H1 (cell line): ENCODE measurements around the gene PAIP2B. TPM values are rescaled to one million over a fixed set of nuclear protein-coding genes. Genes with fewer than 3 reads are reported as not detected.

Experiments
- CTCF ChIA-PET: fragments of 300-600 bp; sonication (Branson Sonifier 250); formaldehyde crosslinking; loops from one replicate; lab custom pipeline; 2021; ENCODE audit not compliant: partially characterized antibody; lab: Charles Lee
- POLR2A ChIA-PET: fragments of 300-600 bp; sonication (Branson Sonifier 250); formaldehyde crosslinking; loops from one replicate; lab custom pipeline; 2021; ENCODE audit warnings: inconsistent platforms; ENCODE audit not compliant: partially characterized antibody; lab: Charles Lee
- DNase-seq, 2 experiments: peaks; one replicate each; pipeline versions ENCODE4 v3.0.0 to v3.0.0-alpha.2; 2010 to 2022; ENCODE audit warnings: low spot score in 2 of 2, low read depth in 1 of 2, mixed read lengths in 1 of 2
- FAIRE-seq: peaks from 2 replicates; lab custom pipeline; 2011; peaks lifted over from hg19 to GRCh38; lab: Jason Lieb, UNC
- H2AFZ ChIP-seq: 2 replicates; pipeline ENCODE4 v1.8.1; 2012; ENCODE audit warnings: low read length, inconsistent platforms
- H2AK5ac ChIP-seq: 2 replicates; pipeline ENCODE4 v1.6.1; 2013; ENCODE audit warnings: low read depth, low read length
- H2BK120ac ChIP-seq: replicated peaks from 2 replicates; pipeline ENCODE3; 2013; ENCODE audit warnings: low read depth, low read length, inconsistent platforms
- H2BK12ac ChIP-seq: 2 replicates; pipeline ENCODE4 v1.6.1; 2013; ENCODE audit warnings: low read depth, low read length
- H2BK15ac ChIP-seq: 2 replicates; pipeline ENCODE4 v1.6.1; 2013; ENCODE audit warnings: low read length
- H2BK20ac ChIP-seq: 2 replicates; pipeline ENCODE4 v1.6.1; 2013; ENCODE audit warnings: low read length
- H2BK5ac ChIP-seq: 2 replicates; pipeline ENCODE4 v1.6.1; 2013; ENCODE audit warnings: low read depth, low read length
- H3K14ac ChIP-seq: 2 replicates; pipeline ENCODE4 v1.6.1; 2013; ENCODE audit warnings: inconsistent platforms; ENCODE audit not compliant: insufficient read length
- H3K18ac ChIP-seq: 2 replicates; pipeline ENCODE4 v1.6.1; 2013; ENCODE audit warnings: low read length; ENCODE audit errors: extremely low read depth
- H3K23ac ChIP-seq: 2 replicates; pipeline ENCODE4 v1.6.1; 2013; ENCODE audit warnings: inconsistent platforms; ENCODE audit not compliant: insufficient read length
- H3K23me2 ChIP-seq: 2 replicates; pipeline ENCODE4 v1.6.1; 2013; ENCODE audit warnings: low read depth, low read length
- H3K27ac ChIP-seq: 2 replicates; pipeline ENCODE4 v1.6.1; 2011; ENCODE audit warnings: low read depth, low read length, inconsistent platforms
- H3K27me3 ChIP-seq, 4 experiments: replicated peaks in 1 of 4; 1 replicate in 1 of 4; 2 replicates in 3 of 4; pipeline versions ENCODE4 v1.6.1 to v1.8.1; 2011 to 2013; ENCODE audit warnings: low read length in 3 of 4, mild to moderate bottlenecking in 3 of 4, inconsistent platforms in 2 of 4, mixed read lengths in 2 of 4, moderate library complexity in 1 of 4; ENCODE audit not compliant: control insufficient read depth in 3 of 4, insufficient read depth in 3 of 4; ENCODE audit errors: extremely low read depth in 1 of 4
- H3K36me3 ChIP-seq, 4 experiments: 2 replicates each; pipeline versions ENCODE4 v1.6.1 to v1.8.1; 2011 to 2013; ENCODE audit warnings: mild to moderate bottlenecking in 4 of 4, low read length in 3 of 4, moderate library complexity in 2 of 4, control low read depth in 1 of 4, inconsistent platforms in 1 of 4; ENCODE audit not compliant: insufficient read depth in 4 of 4, control insufficient read depth in 2 of 4
- H3K4ac ChIP-seq: replicated peaks from 2 replicates; pipeline ENCODE3; 2013; ENCODE audit warnings: low read length, low read depth, mixed read lengths, inconsistent platforms; ENCODE audit not compliant: insufficient read length
- H3K4me1 ChIP-seq, 4 experiments: replicated peaks in 1 of 4; 1 replicate in 1 of 4; 2 replicates in 3 of 4; pipeline versions ENCODE4 v1.6.1 to v1.8.1; 2011 to 2013; ENCODE audit warnings: low read length in 3 of 4, inconsistent platforms in 2 of 4, mixed read lengths in 1 of 4; ENCODE audit not compliant: insufficient read depth in 4 of 4, control insufficient read depth in 3 of 4
- H3K4me2 ChIP-seq, 2 experiments: 2 replicates each; pipeline versions ENCODE4 v1.6.1 to v1.8.1; 2011 to 2013; ENCODE audit warnings: low read depth in 2 of 2, low read length in 2 of 2, control low read depth in 1 of 2, inconsistent platforms in 1 of 2, mild to moderate bottlenecking in 1 of 2; ENCODE audit not compliant: insufficient read depth in 1 of 2
- H3K4me3 ChIP-seq, 4 experiments: fragments of 200-600, 300-600 bp in 1 of 4; sonication (generic), shearing (Covaris generic), sonication (Bioruptor Twin) in 1 of 4; 2 replicates each; pipeline versions ENCODE4 v1.5.1 to v1.8.1; 2011 to 2016; ENCODE audit warnings: low read length in 4 of 4, low read depth in 3 of 4, control low read depth in 2 of 4, inconsistent platforms in 2 of 4, mild to moderate bottlenecking in 2 of 4, mixed read lengths in 1 of 4, moderate library complexity in 1 of 4; ENCODE audit not compliant: insufficient read depth in 2 of 4; ENCODE audit errors: extremely low read depth in 1 of 4
- H3K56ac ChIP-seq: replicated peaks from 2 replicates; pipeline ENCODE3; 2013; ENCODE audit warnings: low read depth, mild to moderate bottlenecking, mixed read lengths, low read length, inconsistent platforms; ENCODE audit not compliant: insufficient read length
- H3K79me1 ChIP-seq: 2 replicates; pipeline ENCODE4 v1.6.1; 2013; ENCODE audit warnings: low read depth, low read length, control low read depth
- H3K79me2 ChIP-seq, 2 experiments: 2 replicates each; pipeline versions ENCODE4 v1.6.1 to v1.8.1; 2012 to 2013; ENCODE audit warnings: low read length in 2 of 2, mild to moderate bottlenecking in 2 of 2, inconsistent platforms in 1 of 2; ENCODE audit not compliant: insufficient read depth in 2 of 2, control insufficient read depth in 1 of 2
- H3K9ac ChIP-seq, 4 experiments: replicated peaks in 1 of 4; 1 replicate in 1 of 4; 2 replicates in 3 of 4; pipeline versions ENCODE4 v1.6.1 to v1.8.1; 2011 to 2013; ENCODE audit warnings: low read depth in 3 of 4, low read length in 3 of 4, control low read depth in 2 of 4, mild to moderate bottlenecking in 2 of 4, moderate library complexity in 2 of 4, inconsistent platforms in 1 of 4; ENCODE audit errors: extremely low read depth in 1 of 4
- H3K9me3 ChIP-seq, 2 experiments: 2 replicates each; pipeline versions ENCODE4 v1.6.1 to v1.8.1; 2012 to 2013; ENCODE audit warnings: mild to moderate bottlenecking in 2 of 2, moderate library complexity in 2 of 2, control low read depth in 1 of 2, inconsistent platforms in 1 of 2, low read depth in 1 of 2, low read length in 1 of 2, mixed read lengths in 1 of 2; ENCODE audit not compliant: insufficient read depth in 2 of 2
- H4K20me1 ChIP-seq, 2 experiments: replicated peaks in 1 of 2; 2 replicates each; pipeline versions ENCODE3 to v1.8.1; 2011 to 2013; ENCODE audit warnings: inconsistent platforms in 2 of 2, low read length in 2 of 2, mild to moderate bottlenecking in 1 of 2; ENCODE audit not compliant: insufficient read depth in 2 of 2, control insufficient read depth in 1 of 2
- H4K5ac ChIP-seq: 2 replicates; pipeline ENCODE4 v1.6.1; 2013; ENCODE audit warnings: low read length, low read depth, mixed read lengths, inconsistent platforms; ENCODE audit not compliant: insufficient read length
- H4K8ac ChIP-seq: 2 replicates; pipeline ENCODE4 v1.8.0; 2013; ENCODE audit warnings: mild to moderate bottlenecking, moderate library complexity, low read length, inconsistent platforms; ENCODE audit not compliant: insufficient read depth; ENCODE audit errors: extremely low read depth
- H4K91ac ChIP-seq: replicated peaks from 2 replicates; pipeline ENCODE3; 2013; ENCODE audit warnings: low read length, mixed read lengths, inconsistent platforms; ENCODE audit not compliant: insufficient read length
- BCL11A ChIP-seq, 2 experiments: IDR thresholded peaks; one replicate each; pipeline ENCODE4 v1.6.1; 2011; ENCODE audit warnings: low read depth in 2 of 2, low read length in 2 of 2, mild to moderate bottlenecking in 2 of 2
- CBX8 ChIP-seq: fragments of 300-800, 300-1000 bp; sonication (generic); IDR thresholded peaks from 2 replicates; pipeline ENCODE4 v1.7.1; 2016; ENCODE audit warnings: low read depth, low read length, borderline replicate concordance
- CTBP2 ChIP-seq: IDR thresholded peaks from 2 replicates; pipeline ENCODE4 v1.7.0; 2011; ENCODE audit warnings: borderline replicate concordance, mild to moderate bottlenecking, moderate library complexity, mixed read lengths, low read length; ENCODE audit not compliant: insufficient read depth, insufficient read length
- GABPA ChIP-seq: IDR thresholded peaks from 2 replicates; pipeline ENCODE4 v1.6.1; 2011; ENCODE audit warnings: mild to moderate bottlenecking, low read length, moderate library complexity, borderline replicate concordance; ENCODE audit not compliant: insufficient read depth
- GTF2F1 ChIP-seq: IDR thresholded peaks from 2 replicates; pipeline ENCODE4 v1.6.1; 2012; ENCODE audit warnings: low read depth, low read length, improper control_type of control experiment, borderline replicate concordance
- JUN ChIP-seq: IDR thresholded peaks from 2 replicates; pipeline ENCODE4 v1.6.1; 2011; ENCODE audit warnings: low read depth, mild to moderate bottlenecking, improper control_type of control experiment, low read length
- NRF1 ChIP-seq: IDR thresholded peaks from 2 replicates; pipeline ENCODE4 v1.6.1; 2011; ENCODE audit warnings: mild to moderate bottlenecking, low read depth, low read length, improper control_type of control experiment
- SAP30 ChIP-seq: fragments of 300-600 bp; sonication (generic); IDR thresholded peaks from 2 replicates; pipeline ENCODE4 v1.7.1; 2012; ENCODE audit warnings: low read length, moderate library complexity, mild to moderate bottlenecking, inconsistent platforms; ENCODE audit not compliant: insufficient read depth, insufficient replicate concordance
- SIX5 ChIP-seq: IDR thresholded peaks from 2 replicates; pipeline ENCODE4 v1.6.1; 2011; ENCODE audit warnings: mild to moderate bottlenecking, low read depth, low read length
- SP4 ChIP-seq: IDR thresholded peaks from 2 replicates; pipeline ENCODE4 v1.6.1; 2012; ENCODE audit warnings: low read length, inconsistent platforms
- WGBS, 2 experiments: shearing (Covaris generic) in 1 of 2; methylation state at CpG; one replicate each; pipeline versions ENCODE4 v1.1.6 to v1.1.7; 2013 to 2015; ENCODE audit warnings: low lambda C conversion rate in 2 of 2, mixed read lengths in 2 of 2, inconsistent platforms in 1 of 2, low coverage in 1 of 2, missing lambda C conversion rate in 1 of 2; ENCODE audit not compliant: insufficient replicate concordance in 2 of 2, insufficient coverage in 1 of 2, insufficient read length in 1 of 2; ENCODE audit errors: extremely low coverage in 1 of 2, missing lambda C conversion rate in 1 of 2; 5-methylcytosine and 5-hydroxymethylcytosine counted together
- polyA plus RNA-seq, 7 experiments: library from polyadenylated mRNA; depleted of rRNA in 3 of 7; stranded (reverse) in 5 of 7; unstranded in 2 of 7; fragments of >200 nt in 5 of 7; fragments of 200-250 nt in 2 of 7; gene quantifications; 1 replicate in 5 of 7; 2 replicates in 1 of 7; 4 replicates in 1 of 7; pipeline versions ENCODE4 v1.2.1 to v1.2.3, GENCODE V29; 2011 to 2013; ENCODE audit warnings: missing spikeins in 2 of 7, mixed read lengths in 2 of 7
- total RNA-seq: library from RNA; stranded (reverse); fragmentation: NEBNext Ultra II Directional; extraction: Animal tissue kit (Norgen Biotek cat#: 25700); gene quantifications from 2 replicates; pipeline ENCODE4 v1.2.1, GENCODE V29; 2021
- TF ChIP-seq, protein P1 (sequence below), 3 experiments: IDR thresholded peaks; 1 replicate in 2 of 3; 2 replicates in 1 of 3; pipeline versions ENCODE4 v1.5.1 to v1.6.1; 2011; ENCODE audit warnings: low read length in 3 of 3, mild to moderate bottlenecking in 3 of 3, inconsistent platforms in 2 of 3, low read depth in 1 of 3, moderate library complexity in 1 of 3; ENCODE audit not compliant: insufficient read depth in 1 of 3; ENCODE audit errors: control extremely low read depth in 1 of 3

Gene PAIP2B
- total and polyA plus RNA-seq, 2 of the 8 experiments (the other 6 are each of a cell fraction or from before 2014, with no cell fraction given): 8.4 to 31.3 TPM

DNA sequence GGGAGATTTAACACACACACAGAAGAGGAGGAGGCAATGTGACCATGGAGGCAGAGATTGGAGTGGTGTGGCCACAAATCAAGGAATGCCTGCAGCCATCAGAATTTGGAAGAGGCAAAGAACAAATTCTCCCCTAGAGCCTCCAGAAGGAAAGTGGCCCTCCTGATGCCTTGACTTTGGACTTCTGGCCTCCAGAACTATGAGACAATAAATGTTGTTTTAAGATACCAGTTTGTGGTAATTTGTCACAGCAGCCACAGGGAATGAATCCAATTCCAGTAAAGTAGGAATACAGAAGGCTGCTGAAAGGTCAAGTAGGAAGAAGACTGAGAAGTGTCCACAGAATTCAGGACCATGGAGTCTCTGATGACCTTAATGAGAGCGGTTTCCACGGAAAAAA, 18.1 kb downstream of the PAIP2B start:
- no peak for DNase-seq
- Histone ChIP-seq H3K9me3 (no peaks in the 10 kb centered on the region), H4K20me1 (no peaks in the 10 kb centered on the region), H3K9ac (no peak overlapping the region), H3K23ac (no peak overlapping the region), H3K79me2 (no peaks in the 10 kb centered on the region; a peak in 1 of 4 replicates), H4K8ac (no peak overlapping the region), H3K79me1 (no peaks in the 10 kb centered on the region; the same call in 1 of the 2 replicates), H2AK5ac (no peak overlapping the region), H2BK120ac (no peak overlapping the region), H3K27me3 (no peaks in the 10 kb centered on the region), H3K4ac (no peak overlapping the region), H2BK20ac (no peak overlapping the region), H3K4me2 (no peak overlapping the region), H3K27ac (no peak overlapping the region), H3K18ac (no peak overlapping the region), H2AFZ (no peak overlapping the region), H3K23me2 (no peaks in the 10 kb centered on the region), H2BK5ac (no peak overlapping the region), H3K36me3 (no peaks in the 10 kb centered on the region), H2BK15ac (no peak overlapping the region), H3K56ac (no peak overlapping the region), H3K4me1 (0 out of 7 replicates have a peak, but pooled peaks cover 0 to 2% (median 0%) of the 10 kb centered on the region in 4 experiments), H2BK12ac (no peak overlapping the region), H3K4me3 (no peak overlapping the region), H4K91ac (no peak overlapping the region), H4K5ac (no peak overlapping the region), H3K14ac (no peak overlapping the region)
- no peak for TF ChIP-seq JUN
- TF ChIP-seq CBX8: no peak
- TF ChIP-seq, protein P1, sequence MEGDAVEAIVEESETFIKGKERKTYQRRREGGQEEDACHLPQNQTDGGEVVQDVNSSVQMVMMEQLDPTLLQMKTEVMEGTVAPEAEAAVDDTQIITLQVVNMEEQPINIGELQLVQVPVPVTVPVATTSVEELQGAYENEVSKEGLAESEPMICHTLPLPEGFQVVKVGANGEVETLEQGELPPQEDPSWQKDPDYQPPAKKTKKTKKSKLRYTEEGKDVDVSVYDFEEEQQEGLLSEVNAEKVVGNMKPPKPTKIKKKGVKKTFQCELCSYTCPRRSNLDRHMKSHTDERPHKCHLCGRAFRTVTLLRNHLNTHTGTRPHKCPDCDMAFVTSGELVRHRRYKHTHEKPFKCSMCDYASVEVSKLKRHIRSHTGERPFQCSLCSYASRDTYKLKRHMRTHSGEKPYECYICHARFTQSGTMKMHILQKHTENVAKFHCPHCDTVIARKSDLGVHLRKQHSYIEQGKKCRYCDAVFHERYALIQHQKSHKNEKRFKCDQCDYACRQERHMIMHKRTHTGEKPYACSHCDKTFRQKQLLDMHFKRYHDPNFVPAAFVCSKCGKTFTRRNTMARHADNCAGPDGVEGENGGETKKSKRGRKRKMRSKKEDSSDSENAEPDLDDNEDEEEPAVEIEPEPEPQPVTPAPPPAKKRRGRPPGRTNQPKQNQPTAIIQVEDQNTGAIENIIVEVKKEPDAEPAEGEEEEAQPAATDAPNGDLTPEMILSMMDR (IDR thresholded peaks at IDR 0.05; ENCODE audit: control extremely low read depth in 1 of 3, insufficient read depth in 1 of 3, low read depth in 1 of 3, low read length in 3 of 3): no peak
- no peak for TF ChIP-seq CTBP2
- no peak for TF ChIP-seq BCL11A (IDR thresholded peaks at IDR 0.05; ENCODE audit: low read depth in 2 of 2, low read length in 2 of 2)
- TF ChIP-seq GTF2F1: no peak
- TF ChIP-seq GABPA: no peak
- TF ChIP-seq NRF1: no peak
- no peak for TF ChIP-seq SIX5
- TF ChIP-seq SP4: no peak
- no peak for TF ChIP-seq SAP30
- CTCF ChIA-PET: interaction anchor here (1.0 kb wide), 1 partner anchor 15 kb away, joined by 3 read pairs; no protein-coding TSS in a partner anchor
- WGBS, 2 experiments: 38% methylated on average over 2 of the region's 2 CpGs; no CpG with 5 or more reads in 1 of the 2 experiments
- POLR2A ChIA-PET: no interaction called here
- FAIRE-seq: no peak
